Sigmoid colon (tissue), 3 donors: ENCODE measurements around the gene ABHD2.

Experiments
- CTCF ChIP-seq, 4 experiments: fragments of 450-650 bp in 3 of 4; fragments of 200-600 bp in 1 of 4; IDR thresholded peaks; one replicate each; pipeline ENCODE4 v1.5.1; 2016 to 2019; ENCODE audit warnings: antibody characterized with exemption in 4 of 4, mild to moderate bottlenecking in 3 of 4, moderate library complexity in 2 of 4
- POLR2A ChIP-seq, 2 donors: fragments of 450-650 bp; IDR thresholded peaks; one replicate each; pipeline ENCODE4 v1.6.1; 2016; ENCODE audit warnings: antibody characterized with exemption in 2 of 2, mild to moderate bottlenecking in 2 of 2, moderate library complexity in 2 of 2

GRCh38 chr15:89087161-89087829 lies 961 bp upstream of the ABHD2 start:
- TF ChIP-seq POLR2A (IDR thresholded peaks at IDR 0.05) (no peak), CTCF (IDR thresholded peaks at IDR 0.05) (no peak)
